DMS79 (cell line): Measurements from ENCODE around the gene CDKAL1.

Experiments
- DNase-seq: peaks from one replicate; lab custom pipeline; 2025; lab: John Stamatoyannopoulos, UW

The CDKAL1 gene

DNA sequence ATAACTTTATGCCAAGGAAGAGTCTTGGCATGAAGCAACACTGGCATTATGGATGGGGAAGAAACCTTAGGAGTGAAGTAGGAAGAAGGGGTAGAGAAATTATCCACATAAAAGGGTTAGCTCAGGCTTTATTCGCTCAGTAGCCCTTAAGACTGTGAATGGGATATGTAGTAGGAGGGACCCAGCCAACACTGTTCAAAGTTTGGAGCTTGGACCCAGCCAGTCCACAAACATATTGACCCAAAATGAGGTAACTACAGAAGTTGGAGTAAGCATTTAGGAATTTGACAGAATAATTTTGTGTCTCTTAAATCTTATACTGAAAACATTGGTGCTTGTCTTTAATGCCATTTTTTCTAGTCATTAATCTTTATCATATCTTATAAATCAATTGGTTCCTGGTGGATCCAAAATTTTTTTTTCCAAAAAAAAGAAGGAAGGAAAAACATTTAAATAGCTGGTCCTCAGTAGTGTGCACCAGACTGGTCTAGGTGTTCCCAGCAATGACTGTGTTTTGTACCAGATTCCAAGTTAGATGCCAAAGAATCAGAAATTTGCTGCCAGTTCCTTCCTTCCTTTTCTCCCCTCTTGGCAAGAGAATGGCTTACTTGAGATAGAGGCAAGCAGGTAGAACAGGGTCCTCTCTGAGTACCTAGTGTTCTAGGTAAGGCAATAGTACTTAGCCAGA, 607.5 kb downstream of the CDKAL1 start:
- DNase-seq = no peak

DNA sequence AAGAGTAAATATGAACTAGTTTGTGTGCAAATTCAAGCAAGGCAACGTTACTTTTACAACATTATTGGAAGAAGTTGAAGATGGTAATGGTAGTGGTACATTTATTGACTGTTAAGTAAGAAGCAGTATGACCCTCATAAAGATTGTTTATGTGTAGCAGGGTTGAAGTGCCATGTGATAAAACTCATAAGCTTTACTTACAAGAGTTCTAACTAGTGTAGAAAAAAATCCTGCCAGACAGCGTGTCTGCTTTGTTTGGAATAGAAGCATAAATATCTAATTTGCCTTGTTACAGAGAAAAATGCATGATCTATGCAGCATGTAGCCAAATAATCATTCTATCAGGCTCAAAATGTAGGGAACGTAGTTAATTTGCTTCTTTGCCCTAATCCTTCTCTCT, 608.5 kb downstream of the CDKAL1 start:
- DNase-seq = no peak

DNA sequence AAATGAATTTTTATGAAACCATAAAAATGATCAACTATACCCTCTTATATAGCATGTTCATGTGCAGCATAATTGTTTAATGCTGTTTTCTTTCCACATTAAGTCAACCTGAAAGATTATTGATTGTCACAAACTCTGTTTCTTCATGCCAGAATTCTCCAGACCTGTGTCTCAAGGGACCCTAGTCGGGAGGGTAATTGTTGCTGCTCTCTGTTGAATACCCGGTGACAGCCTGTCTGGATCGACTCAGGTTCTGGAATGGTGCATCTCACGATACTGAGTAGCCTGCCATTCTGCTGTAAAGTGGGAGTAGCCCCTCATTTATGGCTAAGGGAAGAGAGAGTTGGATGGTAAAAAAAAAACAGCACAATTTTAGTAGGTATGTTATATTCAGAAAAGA, 609.4 kb downstream of the CDKAL1 start:
- no peak for DNase-seq

DNA sequence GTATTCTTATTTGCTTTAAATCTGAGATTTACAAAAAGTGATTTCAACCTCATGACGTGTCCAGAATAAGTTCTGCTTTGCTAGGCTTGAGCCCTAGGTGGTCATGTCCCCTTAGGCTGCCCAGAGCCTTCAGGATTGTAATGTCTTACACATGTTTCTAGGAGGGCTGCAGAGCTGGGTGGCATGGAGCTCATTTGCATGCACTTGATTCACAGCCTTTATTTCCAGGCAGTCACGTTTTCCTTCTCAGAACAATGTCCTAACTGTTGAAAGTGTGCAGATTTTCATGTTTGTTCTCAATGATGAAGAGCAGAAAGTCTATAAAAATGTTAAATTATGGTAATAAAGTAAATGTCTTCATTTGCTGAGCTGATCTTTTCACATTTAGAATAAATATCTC, 610.7 kb downstream of the CDKAL1 start:
- no peak for DNase-seq

DNA sequence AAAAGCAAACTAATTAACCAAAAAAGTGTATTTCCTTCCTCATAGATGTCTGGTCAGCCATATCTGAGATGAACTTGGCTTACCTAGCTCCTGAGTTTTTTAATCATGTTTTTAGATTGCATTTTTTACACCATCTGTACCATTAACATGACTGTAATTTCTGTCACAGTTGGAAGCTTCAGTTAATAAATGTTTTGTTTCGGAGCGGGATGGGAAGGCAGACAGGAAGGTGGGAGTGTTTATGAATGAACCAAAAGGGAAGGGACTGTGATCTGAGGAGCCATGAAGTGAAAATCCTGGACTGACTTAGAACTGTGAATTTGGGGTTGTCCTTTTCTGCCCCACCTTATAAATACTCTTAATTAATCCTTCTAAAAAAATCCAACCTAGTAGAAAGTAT, 613.7 kb downstream of the CDKAL1 start:
- DNase-seq = no peak

DNA sequence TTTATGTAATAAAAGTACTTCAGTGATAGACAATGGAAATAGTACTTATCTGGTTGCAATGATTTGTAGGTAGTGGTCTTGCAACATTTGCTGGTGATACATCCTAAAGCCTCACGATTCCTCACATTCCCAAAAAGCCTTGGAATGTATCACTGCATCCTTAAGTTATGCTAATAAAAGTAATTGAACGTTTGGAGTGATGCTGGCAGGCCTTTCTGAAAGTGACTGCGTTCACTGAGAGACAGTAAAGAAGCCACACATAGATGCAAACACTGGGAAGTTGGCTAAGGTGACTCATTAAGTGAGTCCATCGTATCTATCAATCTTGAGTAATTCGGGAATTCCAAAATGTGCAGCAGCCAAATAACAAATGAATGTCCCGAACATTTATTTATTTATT, 615.2 kb downstream of the CDKAL1 start:
- DNase-seq = no peak

DNA sequence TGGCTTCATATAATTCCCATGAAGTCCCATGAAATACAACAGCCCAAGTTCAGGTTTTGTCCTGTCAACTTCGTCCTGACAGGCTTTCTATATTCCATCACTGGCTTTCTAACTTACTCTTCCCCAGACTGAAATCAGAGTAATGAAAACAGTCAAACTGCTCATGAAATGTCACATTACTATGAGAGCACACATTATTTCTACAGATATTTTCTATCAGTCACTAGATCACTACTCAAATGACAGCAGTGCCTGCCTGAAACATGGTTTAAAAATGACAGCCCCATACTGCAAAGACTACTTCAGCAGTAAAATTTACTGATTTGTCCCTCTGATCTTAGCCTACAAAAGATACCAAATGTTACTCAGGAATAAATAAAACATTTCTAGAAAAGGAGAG, 616.4 kb downstream of the CDKAL1 start:
- DNase-seq = no peak

DNA sequence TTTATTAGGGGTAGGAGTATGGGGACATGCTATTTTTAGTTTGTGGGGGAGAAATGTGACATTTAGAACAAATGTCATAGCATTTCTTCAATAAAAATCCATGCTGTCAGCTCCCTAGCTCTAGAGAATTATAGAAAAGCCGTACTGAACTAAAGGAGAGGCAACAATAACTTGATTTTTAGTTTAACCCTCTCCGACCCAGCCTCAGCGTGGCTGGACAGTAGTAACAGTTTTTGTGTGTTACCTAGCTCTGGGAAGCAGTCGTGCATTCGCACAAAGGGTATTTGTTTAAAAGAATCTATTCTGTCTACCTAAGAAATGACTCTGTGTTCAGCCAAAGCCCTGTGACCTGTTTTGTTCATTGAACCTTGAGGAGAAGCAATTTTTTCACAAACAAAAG, 616.9 kb downstream of the CDKAL1 start:
- DNase-seq = no peak

DNA sequence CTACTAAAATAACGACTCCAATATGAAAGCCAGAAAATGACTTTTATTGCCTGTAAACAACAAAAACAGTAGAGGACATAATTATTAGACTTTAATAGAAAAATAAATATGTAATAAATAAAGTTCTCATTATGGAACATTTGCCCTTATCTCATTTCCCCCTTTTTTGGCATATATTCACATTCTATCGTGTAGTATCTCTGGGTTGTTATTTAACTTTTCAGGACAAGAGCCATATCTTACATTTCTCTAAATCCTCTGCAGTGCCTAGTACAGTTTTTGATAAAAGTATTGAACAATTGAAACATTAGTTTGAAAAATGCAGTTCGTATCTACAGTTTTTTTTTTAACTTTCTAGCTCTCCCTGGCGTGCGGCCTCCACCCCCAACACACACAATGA, 617.3 kb downstream of the CDKAL1 start:
- no peak for DNase-seq

DNA sequence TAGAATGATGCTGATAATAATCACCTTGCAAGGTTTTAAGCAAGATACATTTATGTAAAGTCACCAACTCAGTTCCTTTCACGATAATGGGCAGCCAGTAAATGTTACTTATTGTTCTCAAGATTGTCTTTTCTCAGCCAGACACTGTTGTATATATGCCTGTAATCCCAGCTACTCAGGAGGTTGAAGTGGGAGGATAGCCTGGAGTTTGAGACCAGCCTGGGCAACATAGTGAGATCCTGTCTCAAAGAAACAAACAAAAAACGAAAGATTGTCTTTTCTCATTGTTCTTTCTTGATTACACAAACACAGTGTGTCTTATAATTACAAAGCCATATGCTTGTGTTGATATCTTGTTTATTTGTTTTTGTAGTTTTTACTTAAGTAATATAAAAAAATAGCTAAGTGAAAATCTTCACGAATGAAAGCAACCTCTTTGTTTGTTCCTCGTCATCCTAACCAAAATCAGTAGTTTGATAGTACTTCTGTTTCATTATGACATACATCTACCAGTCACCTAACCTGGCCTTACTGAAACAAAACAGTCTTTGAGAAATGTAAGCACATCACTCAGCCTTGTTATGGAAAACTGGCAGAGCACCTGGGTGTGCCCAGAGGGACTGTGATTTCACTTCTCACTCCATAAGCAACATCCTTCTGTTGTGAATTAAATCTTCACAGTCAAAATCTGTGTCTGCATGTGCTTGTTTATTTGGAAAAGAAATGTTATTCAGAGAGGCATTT, 623.1 kb downstream of the CDKAL1 start:
- DNase-seq = no peak

DNA sequence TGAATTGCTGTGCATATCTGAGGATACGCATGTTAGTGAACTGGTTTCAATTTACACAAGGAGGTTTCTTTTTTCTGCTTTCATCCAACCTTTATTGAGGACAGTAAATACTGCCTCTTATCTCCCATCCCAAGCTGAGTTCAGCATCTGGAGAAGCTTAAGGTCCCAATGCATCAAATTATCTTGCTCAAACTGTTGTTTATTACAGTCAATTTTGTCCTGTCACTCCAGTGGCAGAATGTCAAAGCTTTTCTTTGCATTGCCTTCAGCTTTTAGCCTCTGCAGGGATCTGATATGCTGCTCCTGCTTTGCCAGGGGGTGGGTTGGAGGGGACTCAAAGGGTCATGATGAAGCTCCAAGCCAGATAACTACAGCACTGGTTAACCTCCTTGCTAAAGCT, 623.9 kb downstream of the CDKAL1 start:
- no peak for DNase-seq

DNA sequence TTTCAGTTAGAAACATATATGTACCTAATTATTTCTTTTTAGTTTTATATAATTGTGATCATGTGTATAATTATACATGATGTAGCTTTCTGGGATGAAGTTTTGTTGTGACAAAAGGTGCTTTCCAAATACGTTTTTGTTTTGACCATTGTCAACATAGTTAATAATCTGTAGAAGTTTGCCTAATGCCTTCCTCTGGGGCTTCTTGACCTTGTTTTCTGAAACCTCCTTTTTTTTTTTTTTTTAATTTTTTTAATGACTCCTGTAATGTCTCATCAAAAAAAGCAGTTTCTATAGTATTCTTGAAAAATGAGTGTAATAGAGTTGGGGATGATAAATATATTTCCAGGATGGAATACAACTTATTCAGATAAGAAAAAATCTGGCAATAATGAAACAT, 624.6 kb downstream of the CDKAL1 start:
- no peak for DNase-seq

DNA sequence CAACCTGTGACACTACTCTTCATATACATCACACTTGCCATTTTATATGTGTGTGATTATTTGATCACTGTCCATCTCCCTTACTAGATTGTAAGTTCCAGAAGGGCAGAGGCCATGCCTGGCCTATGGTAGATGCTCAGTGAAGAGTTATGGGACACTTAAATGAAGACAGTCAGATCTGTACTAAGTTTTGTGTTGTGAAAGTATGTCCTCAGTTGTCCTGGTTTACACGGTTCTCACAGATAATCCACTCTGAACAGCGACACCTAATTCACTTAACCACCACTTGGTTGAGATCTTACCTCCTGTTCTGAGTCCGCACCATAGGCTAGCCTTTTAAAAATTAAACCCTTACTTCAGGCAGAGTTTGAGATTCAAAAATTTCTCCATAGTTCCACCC, 625.2 kb downstream of the CDKAL1 start:
- DNase-seq = no peak

DNA sequence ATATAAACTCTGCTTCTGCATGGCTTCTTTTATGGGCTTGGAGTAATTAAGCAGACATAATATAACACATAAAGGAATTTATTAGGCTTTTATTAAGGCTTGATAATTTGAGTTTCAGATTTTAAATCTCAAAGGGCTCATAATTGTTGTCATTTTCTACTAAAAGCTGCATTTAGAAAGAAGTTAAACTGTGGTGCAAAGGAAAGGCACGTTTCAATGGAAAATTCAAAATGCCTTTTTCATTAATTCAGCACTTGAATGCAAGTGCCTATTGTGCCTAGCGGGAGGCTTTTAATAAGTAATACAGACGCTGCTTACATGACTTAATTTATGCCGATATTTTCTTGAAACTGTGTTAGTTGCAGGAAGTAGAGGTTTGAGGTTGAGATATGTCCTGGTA, 627.5 kb downstream of the CDKAL1 start:
- no peak for DNase-seq

DNA sequence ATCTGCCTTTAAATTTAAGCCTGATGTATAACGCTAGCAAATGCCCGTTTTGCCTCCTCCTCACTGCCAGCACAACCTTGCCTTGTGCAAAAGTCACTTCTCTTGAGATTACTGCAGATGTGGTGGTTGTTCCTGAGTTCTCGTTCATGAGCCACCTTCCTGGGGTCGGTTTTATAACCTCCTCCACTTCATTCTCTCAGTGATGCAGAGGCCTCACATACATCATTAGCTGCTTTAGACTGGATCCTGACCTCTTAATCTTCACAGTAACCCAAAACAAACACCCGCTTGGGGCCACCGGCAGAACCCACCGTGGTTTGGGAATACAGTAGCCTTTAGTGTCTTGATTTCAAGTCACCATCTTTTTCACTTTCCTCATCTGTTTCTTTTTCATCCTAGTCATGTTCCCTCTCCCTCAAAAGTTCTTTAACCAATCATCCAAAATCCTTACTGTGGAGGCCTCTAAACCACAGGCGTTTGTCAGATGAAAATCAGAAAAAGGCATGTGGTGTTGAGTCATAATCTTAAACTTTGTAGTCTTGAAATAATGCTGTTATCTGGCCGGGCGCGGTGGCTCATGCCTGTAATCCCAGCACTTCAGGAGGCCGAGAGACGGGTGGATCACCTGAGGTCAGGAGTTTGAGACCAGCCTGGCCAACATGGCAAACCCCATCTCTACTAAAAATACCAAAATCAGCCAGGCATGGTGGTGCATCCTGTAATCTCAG, 629.0 kb downstream of the CDKAL1 start:
- DNase-seq = no peak

DNA sequence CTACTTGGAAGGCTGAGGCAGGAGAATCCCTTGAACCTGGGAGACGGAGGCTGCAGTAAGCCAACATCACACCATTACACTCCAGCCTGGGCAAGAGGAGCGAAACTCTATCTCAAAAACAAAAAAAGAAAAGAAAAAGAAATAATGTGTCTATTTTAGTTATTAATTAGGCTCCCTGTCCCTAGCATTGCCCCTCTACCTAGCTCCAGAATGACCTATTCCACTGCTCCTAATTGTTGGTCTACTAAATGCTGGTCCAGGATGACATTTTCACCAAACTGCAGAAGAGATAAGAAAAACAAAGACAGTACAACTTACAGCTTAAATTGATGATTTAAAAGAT, 629.6 kb downstream of the CDKAL1 start:
- no peak for DNase-seq

DNA sequence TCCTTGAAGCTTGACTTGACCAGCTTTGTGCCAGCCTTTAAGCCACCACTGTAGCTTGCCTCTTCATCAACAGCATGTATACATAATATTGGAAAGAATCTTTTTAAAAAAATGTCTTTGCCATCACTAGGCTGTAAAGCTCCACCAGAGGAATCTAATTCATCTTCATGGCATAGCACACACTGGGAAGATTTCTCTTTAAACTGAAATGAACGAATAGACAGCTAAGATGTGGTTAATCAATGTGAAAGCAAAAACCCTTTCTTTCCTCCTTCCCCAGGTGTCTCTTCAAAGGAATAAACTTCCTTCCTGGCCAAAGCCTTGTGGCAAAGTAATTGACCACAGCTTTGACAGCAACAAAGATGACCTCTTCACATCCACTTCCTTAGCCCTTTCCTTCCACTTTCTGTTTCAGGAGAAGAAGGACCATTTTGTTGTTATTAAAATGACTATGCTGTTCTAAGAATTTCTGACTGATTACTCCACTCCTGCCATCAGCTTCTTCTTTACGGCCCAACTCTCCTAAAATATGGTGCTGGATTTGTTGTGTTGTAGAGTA, 630.6 kb downstream of the CDKAL1 start:
- DNase-seq = no peak

DNA sequence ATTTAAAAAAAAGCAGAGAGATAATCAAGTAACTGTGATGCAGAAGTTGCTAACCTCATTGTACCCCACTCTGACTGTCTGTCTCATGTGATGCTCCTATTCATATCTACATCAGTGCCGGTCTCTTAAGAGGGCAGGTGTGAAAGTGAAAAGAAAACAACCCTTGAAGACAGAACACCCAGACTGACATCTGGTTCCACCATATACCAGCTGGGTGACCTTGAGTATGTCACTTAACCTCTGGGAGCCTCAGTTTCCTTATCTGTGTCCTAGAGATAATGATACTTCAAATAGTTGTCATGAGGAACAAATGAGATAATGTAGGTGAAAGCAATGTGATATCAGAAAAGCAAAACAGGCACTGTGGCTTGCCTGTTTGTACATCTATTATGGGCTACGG, 632.5 kb downstream of the CDKAL1 start:
- DNase-seq = no peak

DNA sequence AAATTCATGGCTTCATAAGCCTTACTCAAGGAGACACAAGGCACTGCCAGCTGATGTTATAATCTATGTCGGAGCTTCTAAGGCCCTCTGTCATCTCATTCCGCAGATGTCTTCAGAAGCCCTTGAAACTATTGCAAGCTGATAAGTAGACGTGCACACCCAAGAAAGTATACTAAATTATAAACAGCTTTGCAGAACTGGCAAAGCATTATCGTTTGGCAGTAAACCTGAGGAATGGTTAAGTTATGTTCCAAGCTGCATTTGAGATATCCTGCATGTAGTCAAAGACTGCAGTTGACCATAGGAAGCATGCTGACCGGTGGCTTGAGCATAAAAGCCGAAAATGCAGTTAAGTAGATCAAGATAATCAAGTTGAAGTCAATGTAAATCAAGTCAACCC, 633.5 kb downstream of the CDKAL1 start:
- no peak for DNase-seq

DNA sequence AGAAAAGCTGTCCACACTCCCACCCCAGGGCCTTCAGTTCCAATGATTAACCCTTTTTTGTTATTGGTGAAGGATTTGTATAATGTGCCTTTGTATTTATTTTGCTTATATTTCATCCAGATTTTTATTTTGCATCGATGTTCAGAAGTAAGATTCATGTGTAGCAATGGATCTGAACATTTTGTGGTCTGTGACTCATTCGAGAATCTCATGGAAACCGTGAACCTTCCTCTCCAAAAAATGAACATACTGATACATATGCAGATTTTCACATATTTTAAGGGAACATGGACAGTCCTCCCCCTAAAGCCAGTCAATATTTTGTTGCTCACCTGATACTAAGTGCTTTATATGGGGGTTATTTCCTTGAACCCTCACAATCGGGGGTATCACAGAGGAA, 637.5 kb downstream of the CDKAL1 start:
- no peak for DNase-seq

DNA sequence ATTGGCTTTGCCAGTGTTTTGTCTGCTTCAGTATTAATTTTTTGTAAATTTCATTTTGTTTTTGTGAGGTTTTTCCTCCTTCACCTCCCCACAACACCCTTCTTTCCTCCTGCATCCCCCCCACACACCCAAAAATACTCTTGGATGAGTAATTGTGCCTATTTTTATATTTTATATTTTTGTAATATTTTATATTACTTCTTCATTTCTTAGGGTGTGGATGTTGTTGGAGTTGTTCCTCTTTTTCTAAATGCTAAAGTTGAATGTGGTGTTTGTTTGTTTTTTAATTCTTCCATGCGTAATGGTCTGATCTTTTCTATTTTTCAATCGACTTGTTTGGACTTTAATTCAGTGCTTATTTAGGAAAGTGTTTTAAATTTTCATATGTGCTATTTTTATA, 638.8 kb downstream of the CDKAL1 start:
- DNase-seq = no peak

DNA sequence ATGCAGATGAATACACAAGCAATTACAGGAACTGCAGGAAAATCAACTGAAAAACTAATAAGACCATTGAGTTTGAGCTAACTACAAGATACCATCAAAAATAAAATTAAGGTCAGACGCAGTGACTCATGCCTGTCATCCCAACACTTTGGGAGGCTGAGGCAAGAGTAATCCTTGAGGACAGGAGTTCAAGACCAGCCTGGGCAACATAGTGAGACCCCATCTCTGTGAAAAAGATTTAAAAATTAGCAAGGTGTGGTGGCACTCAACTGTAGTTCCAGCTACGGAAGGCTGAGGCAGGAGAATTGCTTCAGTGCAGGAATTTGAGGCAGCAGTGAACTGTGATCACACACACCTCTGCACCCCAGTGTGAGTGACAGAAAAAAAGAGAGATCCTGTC, 639.4 kb downstream of the CDKAL1 start:
- no peak for DNase-seq

DNA sequence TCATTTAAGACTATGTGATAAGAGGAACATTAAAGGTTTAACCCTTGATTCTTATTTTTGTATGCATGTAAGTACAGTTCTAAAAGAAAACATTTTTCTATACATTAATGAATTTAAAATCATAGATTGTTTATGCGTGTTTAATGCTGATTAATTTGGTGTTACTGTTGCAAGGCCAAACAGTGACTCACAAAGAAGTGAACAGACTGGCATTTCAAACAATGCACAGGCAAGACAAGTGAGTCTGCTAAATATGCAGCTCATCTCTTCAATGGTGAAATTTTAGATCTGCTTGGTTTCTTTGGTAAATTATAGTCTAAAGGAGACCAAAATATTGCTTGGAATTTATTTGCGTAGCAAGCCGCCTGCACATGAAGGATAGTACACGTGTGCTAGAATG, 641.9 kb downstream of the CDKAL1 start:
- DNase-seq = no peak
